Measurements from ENCODE around the gene NCOA1.
"Not testable (repeated sequence)": the region's sequence is repeated elsewhere in the genome, so short reads cannot be mapped to it uniquely, and the experiment has no call there.

The NCOA1 gene

GRCh38 chr2:24507549-24507948, 16.5 kb downstream of the NCOA1 start:
- DNase-seq (ENCODE audit: low spot score) = no peak

GRCh38 chr2:24508878-24509277, 17.8 kb downstream of the NCOA1 start:
- DNase-seq (ENCODE audit: low spot score) = no peak

- no peak for DNase-seq (ENCODE audit: low spot score)
Observed at GRCh38 chr2:24509425-24509824, 18.4 kb downstream of the NCOA1 start.

GRCh38 chr2:24509840-24510239, 18.8 kb downstream of the NCOA1 start:
- no peak for DNase-seq (ENCODE audit: low spot score)

- DNase-seq (ENCODE audit: low spot score) = no peak
Observed at GRCh38 chr2:24510771-24511170, 19.7 kb downstream of the NCOA1 start.

GRCh38 chr2:24511198-24511597, 20.1 kb downstream of the NCOA1 start:
- DNase-seq (ENCODE audit: low spot score) = no peak

GRCh38 chr2:24511894-24512293, 20.8 kb downstream of the NCOA1 start:
- DNase-seq (ENCODE audit: low spot score) = no peak

- no peak for DNase-seq (ENCODE audit: low spot score)
Observed at GRCh38 chr2:24512404-24512803, 21.4 kb downstream of the NCOA1 start.

GRCh38 chr2:24512831-24513230, 21.8 kb downstream of the NCOA1 start:
- no peak for DNase-seq (ENCODE audit: low spot score)

- no peak for DNase-seq (ENCODE audit: low spot score)
Observed at GRCh38 chr2:24513281-24514071, 22.4 kb downstream of the NCOA1 start.

GRCh38 chr2:24514820-24515219, 23.8 kb downstream of the NCOA1 start:
- DNase-seq (ENCODE audit: low spot score) = no peak

GRCh38 chr2:24515335-24515734, 24.3 kb downstream of the NCOA1 start:
- DNase-seq (ENCODE audit: low spot score) = no peak

- no peak for DNase-seq (ENCODE audit: low spot score)
Observed at GRCh38 chr2:24515831-24516230, 24.8 kb downstream of the NCOA1 start.

GRCh38 chr2:24517247-24517646, 26.2 kb downstream of the NCOA1 start:
- DNase-seq (ENCODE audit: low spot score) = no peak

- no peak for DNase-seq (ENCODE audit: low spot score)
Observed at GRCh38 chr2:24520175-24520574, 29.1 kb downstream of the NCOA1 start.

- no peak for DNase-seq (ENCODE audit: low spot score)
Observed at GRCh38 chr2:24521162-24521857, 30.3 kb downstream of the NCOA1 start.

GRCh38 chr2:24521975-24522639, 31.1 kb downstream of the NCOA1 start:
- DNase-seq (ENCODE audit: low spot score) = no peak

GRCh38 chr2:24527536-24527935, 36.5 kb downstream of the NCOA1 start:
- DNase-seq (ENCODE audit: low spot score) = no peak

- DNase-seq (ENCODE audit: low spot score) = no peak
Observed at GRCh38 chr2:24530796-24531195, 39.7 kb downstream of the NCOA1 start.

GRCh38 chr2:24531610-24532009, 40.6 kb downstream of the NCOA1 start:
- DNase-seq (ENCODE audit: low spot score) = not testable (repeated sequence)

GRCh38 chr2:24532057-24532456, 41.0 kb downstream of the NCOA1 start:
- DNase-seq (ENCODE audit: low spot score) = not testable (repeated sequence)

GRCh38 chr2:24533574-24533973, 42.5 kb downstream of the NCOA1 start:
- DNase-seq (ENCODE audit: low spot score) = not testable (repeated sequence)

GRCh38 chr2:24538720-24539119, 47.7 kb downstream of the NCOA1 start:
- DNase-seq (ENCODE audit: low spot score) = no peak

Measured in CD4-positive, alpha-beta T cell treated with Interleukin-6 at 100 ng/mL for 8 hours (primary cell).